Gastroesophageal sphincter (tissue), 3 donors: Measurements from ENCODE around the gene OPCML.

Source experiments
- EP300 ChIP-seq: sonication (generic); formaldehyde crosslinking; IDR thresholded peaks from one replicate; pipeline ENCODE4 v1.6.1; 2017; ENCODE audit warnings: antibody characterized with exemption, mild to moderate bottlenecking
- POLR2A ChIP-seq, 2 donors: fragments of 450-650 bp; IDR thresholded peaks; one replicate each; pipeline ENCODE4 v1.6.1; 2017; ENCODE audit warnings: antibody characterized with exemption in 2 of 2, mild to moderate bottlenecking in 2 of 2, moderate library complexity in 1 of 2
- TF ChIP-seq, protein P1 (sequence below), 4 experiments: fragments of 200-600 bp in 2 of 4; fragments of 450-650 bp in 2 of 4; sonication (generic) in 1 of 4; IDR thresholded peaks; one replicate each; pipeline ENCODE4 v1.5.1; 2017 to 2019; ENCODE audit warnings: antibody characterized with exemption in 4 of 4, mild to moderate bottlenecking in 2 of 4, moderate library complexity in 2 of 4

DNA sequence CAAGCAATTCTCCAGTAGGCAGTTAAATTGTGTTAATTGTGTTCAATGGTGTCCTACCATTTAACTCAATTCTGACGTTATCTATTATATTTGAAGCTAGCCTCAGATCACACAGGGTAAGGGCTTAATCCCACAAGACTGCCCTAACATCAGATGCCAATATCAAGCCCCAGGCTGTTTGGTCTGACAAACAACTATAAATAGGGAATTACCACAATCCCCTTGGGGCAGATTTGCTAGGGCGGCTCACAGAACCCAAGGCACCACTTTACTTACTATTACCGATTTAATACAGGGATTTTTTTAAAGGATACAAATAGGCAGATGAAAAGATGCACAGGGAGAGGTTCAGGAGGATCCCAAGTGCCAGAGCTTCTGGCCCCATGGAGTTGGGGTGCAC lies 678.4 kb downstream of the OPCML start:
- TF ChIP-seq, protein P1, sequence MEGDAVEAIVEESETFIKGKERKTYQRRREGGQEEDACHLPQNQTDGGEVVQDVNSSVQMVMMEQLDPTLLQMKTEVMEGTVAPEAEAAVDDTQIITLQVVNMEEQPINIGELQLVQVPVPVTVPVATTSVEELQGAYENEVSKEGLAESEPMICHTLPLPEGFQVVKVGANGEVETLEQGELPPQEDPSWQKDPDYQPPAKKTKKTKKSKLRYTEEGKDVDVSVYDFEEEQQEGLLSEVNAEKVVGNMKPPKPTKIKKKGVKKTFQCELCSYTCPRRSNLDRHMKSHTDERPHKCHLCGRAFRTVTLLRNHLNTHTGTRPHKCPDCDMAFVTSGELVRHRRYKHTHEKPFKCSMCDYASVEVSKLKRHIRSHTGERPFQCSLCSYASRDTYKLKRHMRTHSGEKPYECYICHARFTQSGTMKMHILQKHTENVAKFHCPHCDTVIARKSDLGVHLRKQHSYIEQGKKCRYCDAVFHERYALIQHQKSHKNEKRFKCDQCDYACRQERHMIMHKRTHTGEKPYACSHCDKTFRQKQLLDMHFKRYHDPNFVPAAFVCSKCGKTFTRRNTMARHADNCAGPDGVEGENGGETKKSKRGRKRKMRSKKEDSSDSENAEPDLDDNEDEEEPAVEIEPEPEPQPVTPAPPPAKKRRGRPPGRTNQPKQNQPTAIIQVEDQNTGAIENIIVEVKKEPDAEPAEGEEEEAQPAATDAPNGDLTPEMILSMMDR (IDR thresholded peaks at IDR 0.05) = no peak
- TF ChIP-seq EP300 = no peak
- no peak for TF ChIP-seq POLR2A (IDR thresholded peaks at IDR 0.05)
